Measurements from ENCODE around the gene KLRF1. TPM values are rescaled to one million over a fixed set of nuclear protein-coding genes. Genes with fewer than 3 reads are reported as not detected.

The KLRF1 gene
- total and polyA plus RNA-seq, 2 experiments from 2014 or later, result 0.50 TPM; not detected in 1

DNA sequence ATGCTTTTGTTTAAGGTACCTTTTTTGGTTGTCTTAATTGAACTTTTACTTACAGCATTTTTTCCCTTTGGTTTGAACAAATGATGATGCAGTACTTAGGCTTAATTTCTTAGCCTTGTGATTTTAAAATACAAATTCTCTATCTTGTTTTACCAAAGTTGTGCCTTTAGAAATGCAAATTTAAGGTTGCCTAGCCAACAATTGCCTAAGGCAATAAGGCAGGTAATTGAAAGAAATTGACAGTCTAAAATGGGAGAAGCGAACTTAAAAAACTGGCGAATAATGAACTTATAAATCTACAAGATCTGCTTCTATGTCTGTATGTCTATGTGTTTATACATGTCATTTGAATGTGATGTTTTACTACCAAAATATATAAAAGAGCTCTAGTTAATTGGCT lies 43.0 kb upstream of the KLRF1 start:
- Histone ChIP-seq H2AFZ (no peak overlapping the region), H3K4me1 (ENCODE audit: insufficient read depth) (peaks cover 52% of the 10 kb centered on the region), H4K20me1 (replicated peaks; ENCODE audit: insufficient read depth) (no peaks in the 10 kb centered on the region), H3K27ac (ENCODE audit: low read depth) (peak overlapping the region; percentile 39; the same call in 1 of the 2 replicates), H3F3A (replicated peaks; ENCODE audit: low read depth) (no peaks in the 10 kb centered on the region), H3K27me3 (ENCODE audit: insufficient read depth) (no peaks in the 10 kb centered on the region), H3K79me2 (replicated peaks; ENCODE audit: insufficient read depth) (no peaks in the 10 kb centered on the region), H3K9me2 (ENCODE audit: insufficient read depth) (0 out of 2 replicates have a peak, but pooled peaks cover 5% of the 10 kb centered on the region), H3K36me3 (ENCODE audit: insufficient read depth) (no peaks in the 10 kb centered on the region), H3K4me3 (peak overlapping the region; percentile 14), H3K4me2 (peak overlapping the region; percentile 59)
- peaks cover 45% of the 10 kb centered on the region for H3K4me1 Mint-ChIP-seq
- H3K27ac Mint-ChIP-seq, result peak overlapping the region; percentile 52; the same call in 1 of the 2 replicates
- peaks cover 14% of the 10 kb centered on the region for H3K36me3 Mint-ChIP-seq (ENCODE audit: low read depth)
- H3K27me3 Mint-ChIP-seq (ENCODE audit: insufficient read depth, low read depth, poor library complexity), result no peaks in the 10 kb centered on the region
- ATAC-seq, result no peak
- TF ChIP-seq EZH2 (IDR thresholded peaks at IDR 0.05; ENCODE audit: low read depth, unreplicated experiment) (no peak), ZNF331 (CRISPR knock-in tag; IDR thresholded peaks at IDR 0.05; ENCODE audit: low read depth) (no peak), NANOG (IDR thresholded peaks at IDR 0.05; ENCODE audit: borderline replicate concordance) (peak; percentile 46; the same call in 1 of the 2 replicates)
- TF ChIP-seq, protein P1, sequence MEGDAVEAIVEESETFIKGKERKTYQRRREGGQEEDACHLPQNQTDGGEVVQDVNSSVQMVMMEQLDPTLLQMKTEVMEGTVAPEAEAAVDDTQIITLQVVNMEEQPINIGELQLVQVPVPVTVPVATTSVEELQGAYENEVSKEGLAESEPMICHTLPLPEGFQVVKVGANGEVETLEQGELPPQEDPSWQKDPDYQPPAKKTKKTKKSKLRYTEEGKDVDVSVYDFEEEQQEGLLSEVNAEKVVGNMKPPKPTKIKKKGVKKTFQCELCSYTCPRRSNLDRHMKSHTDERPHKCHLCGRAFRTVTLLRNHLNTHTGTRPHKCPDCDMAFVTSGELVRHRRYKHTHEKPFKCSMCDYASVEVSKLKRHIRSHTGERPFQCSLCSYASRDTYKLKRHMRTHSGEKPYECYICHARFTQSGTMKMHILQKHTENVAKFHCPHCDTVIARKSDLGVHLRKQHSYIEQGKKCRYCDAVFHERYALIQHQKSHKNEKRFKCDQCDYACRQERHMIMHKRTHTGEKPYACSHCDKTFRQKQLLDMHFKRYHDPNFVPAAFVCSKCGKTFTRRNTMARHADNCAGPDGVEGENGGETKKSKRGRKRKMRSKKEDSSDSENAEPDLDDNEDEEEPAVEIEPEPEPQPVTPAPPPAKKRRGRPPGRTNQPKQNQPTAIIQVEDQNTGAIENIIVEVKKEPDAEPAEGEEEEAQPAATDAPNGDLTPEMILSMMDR (conservative IDR thresholded peaks at IDR 0.05; ENCODE audit: low read depth in 2 of 2), result no peak
- TF ChIP-seq, protein P2, sequence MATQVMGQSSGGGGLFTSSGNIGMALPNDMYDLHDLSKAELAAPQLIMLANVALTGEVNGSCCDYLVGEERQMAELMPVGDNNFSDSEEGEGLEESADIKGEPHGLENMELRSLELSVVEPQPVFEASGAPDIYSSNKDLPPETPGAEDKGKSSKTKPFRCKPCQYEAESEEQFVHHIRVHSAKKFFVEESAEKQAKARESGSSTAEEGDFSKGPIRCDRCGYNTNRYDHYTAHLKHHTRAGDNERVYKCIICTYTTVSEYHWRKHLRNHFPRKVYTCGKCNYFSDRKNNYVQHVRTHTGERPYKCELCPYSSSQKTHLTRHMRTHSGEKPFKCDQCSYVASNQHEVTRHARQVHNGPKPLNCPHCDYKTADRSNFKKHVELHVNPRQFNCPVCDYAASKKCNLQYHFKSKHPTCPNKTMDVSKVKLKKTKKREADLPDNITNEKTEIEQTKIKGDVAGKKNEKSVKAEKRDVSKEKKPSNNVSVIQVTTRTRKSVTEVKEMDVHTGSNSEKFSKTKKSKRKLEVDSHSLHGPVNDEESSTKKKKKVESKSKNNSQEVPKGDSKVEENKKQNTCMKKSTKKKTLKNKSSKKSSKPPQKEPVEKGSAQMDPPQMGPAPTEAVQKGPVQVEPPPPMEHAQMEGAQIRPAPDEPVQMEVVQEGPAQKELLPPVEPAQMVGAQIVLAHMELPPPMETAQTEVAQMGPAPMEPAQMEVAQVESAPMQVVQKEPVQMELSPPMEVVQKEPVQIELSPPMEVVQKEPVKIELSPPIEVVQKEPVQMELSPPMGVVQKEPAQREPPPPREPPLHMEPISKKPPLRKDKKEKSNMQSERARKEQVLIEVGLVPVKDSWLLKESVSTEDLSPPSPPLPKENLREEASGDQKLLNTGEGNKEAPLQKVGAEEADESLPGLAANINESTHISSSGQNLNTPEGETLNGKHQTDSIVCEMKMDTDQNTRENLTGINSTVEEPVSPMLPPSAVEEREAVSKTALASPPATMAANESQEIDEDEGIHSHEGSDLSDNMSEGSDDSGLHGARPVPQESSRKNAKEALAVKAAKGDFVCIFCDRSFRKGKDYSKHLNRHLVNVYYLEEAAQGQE (IDR thresholded peaks at IDR 0.05; ENCODE audit: unreplicated experiment), result no peak
- TF ChIP-seq, protein P3, sequence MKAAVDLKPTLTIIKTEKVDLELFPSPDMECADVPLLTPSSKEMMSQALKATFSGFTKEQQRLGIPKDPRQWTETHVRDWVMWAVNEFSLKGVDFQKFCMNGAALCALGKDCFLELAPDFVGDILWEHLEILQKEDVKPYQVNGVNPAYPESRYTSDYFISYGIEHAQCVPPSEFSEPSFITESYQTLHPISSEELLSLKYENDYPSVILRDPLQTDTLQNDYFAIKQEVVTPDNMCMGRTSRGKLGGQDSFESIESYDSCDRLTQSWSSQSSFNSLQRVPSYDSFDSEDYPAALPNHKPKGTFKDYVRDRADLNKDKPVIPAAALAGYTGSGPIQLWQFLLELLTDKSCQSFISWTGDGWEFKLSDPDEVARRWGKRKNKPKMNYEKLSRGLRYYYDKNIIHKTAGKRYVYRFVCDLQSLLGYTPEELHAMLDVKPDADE (IDR thresholded peaks at IDR 0.05), result no peak
- H3K9me3 Mint-ChIP-seq, result peaks cover 10% of the 10 kb centered on the region; the same call in 2 of the 3 replicates
- H3K4me3 Mint-ChIP-seq, result peak overlapping the region; percentile 34; the same call in 1 of the 3 replicates
- peak; percentile 54 for DNase-seq (ENCODE audit: low spot score)

DNA sequence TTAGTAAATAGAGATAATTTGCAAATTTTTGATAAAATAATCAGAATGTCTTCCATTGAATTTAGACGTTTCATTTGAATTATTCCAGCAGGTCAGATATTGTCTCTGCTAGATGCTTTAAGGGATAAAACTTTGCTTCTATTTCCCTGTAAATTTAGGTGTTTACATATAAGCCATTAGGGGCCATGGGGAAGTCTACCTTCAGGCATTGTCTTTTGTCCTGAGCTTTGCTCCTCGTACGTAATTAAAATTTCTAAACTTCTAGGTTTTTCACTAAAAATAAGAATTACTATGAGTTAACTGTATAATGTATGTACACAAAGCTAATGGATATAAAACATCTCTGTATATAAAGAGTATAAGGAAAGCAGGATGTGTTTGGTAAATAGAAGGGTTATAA lies 42.5 kb upstream of the KLRF1 start:
- no peaks in the 10 kb centered on the region for H3K36me3 ChIP-seq (ENCODE audit: insufficient read depth)
- no peak for TF ChIP-seq EZH2 (IDR thresholded peaks at IDR 0.05; ENCODE audit: low read depth, unreplicated experiment)
- H3K27ac Mint-ChIP-seq, result peak overlapping the region; percentile 84; the same call in 1 of the 2 replicates
- no peaks in the 10 kb centered on the region for H3K27me3 Mint-ChIP-seq (ENCODE audit: insufficient read depth, low read depth, poor library complexity)
- peaks cover 13% of the 10 kb centered on the region; the same call in 2 of the 3 replicates for H3K9me3 Mint-ChIP-seq
- H3K4me1 Mint-ChIP-seq, result peaks cover 45% of the 10 kb centered on the region
- H3K4me3 Mint-ChIP-seq, result no peak overlapping the region; the same call in 2 of the 3 replicates
- peak overlapping the region; percentile 39 for H3K27ac ChIP-seq (ENCODE audit: low read depth)
- H2AFZ ChIP-seq, result no peak overlapping the region
- H3K79me2 ChIP-seq (replicated peaks; ENCODE audit: insufficient read depth), result no peaks in the 10 kb centered on the region
- no peaks in the 10 kb centered on the region for H3F3A ChIP-seq (replicated peaks; ENCODE audit: low read depth)
- peaks cover 19% of the 10 kb centered on the region for H3K36me3 Mint-ChIP-seq (ENCODE audit: low read depth)
- no peaks in the 10 kb centered on the region for H4K20me1 ChIP-seq (replicated peaks; ENCODE audit: insufficient read depth)
- H3K4me1 ChIP-seq (ENCODE audit: insufficient read depth), result peaks cover 52% of the 10 kb centered on the region
- DNase-seq (ENCODE audit: low spot score), result no peak
- peak overlapping the region; percentile 14 for H3K4me3 ChIP-seq
- ATAC-seq, result no peak
- 0 out of 2 replicates have a peak, but pooled peaks cover 5% of the 10 kb centered on the region for H3K9me2 ChIP-seq (ENCODE audit: insufficient read depth)
- peak overlapping the region; percentile 59 for H3K4me2 ChIP-seq
- H3K27me3 ChIP-seq (ENCODE audit: insufficient read depth), result no peaks in the 10 kb centered on the region

Measured in GM23338 (cell line).